Activated CD8-positive, alpha-beta memory T cell treated with anti-CD3 and anti-CD28 coated beads, Interleukin-2, amount 50 U/mL, for 1 hour (primary cell): ENCODE measurements around the gene NF2.

Experiments
- DNase-seq: peaks from one replicate; pipeline ENCODE4 v3.0.0-alpha.2; 2020; ENCODE audit errors: extremely low read depth

NF2 gene

DNA sequence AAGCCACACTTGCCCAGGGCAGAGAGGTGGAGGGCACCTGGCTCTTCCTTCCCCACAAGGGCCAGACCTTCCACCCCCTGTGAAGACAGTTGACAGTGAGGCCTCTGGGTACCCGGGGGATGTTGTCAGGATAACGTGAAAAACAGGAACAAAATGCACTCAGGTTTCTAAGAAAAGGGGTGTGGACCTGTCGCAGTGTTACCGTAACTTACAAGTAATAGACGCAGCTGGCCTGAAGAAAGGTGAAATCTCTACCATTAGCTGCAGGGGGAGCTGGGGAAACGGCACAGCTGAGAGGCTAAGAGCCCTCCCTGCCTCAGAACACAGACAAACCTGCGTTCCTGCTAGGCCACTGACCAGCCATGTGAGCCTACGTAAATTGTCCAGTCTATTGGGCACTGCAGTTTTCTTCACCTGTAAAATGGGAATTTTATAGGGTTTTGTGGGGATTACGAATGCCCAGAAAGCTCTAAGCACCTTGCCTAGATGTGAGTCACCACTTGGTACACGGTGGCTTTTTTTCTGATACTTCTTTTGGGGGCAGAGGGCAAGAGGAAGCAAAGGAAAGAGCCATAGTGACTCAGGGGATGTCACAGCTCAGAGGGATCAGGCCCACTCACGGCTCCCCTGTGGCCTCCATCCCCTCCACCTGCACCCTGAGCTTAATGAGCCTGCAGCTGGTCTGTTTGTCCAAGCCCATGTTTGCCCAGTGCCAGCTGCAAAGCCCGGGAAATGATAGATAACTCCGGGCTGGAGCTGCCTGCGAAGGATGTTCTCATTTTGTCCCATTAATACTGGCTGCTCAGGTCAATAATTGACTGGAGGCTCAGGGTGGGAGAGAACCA lies 97.9 kb downstream of the NF2 start:
- DNase-seq, result no peak

DNA sequence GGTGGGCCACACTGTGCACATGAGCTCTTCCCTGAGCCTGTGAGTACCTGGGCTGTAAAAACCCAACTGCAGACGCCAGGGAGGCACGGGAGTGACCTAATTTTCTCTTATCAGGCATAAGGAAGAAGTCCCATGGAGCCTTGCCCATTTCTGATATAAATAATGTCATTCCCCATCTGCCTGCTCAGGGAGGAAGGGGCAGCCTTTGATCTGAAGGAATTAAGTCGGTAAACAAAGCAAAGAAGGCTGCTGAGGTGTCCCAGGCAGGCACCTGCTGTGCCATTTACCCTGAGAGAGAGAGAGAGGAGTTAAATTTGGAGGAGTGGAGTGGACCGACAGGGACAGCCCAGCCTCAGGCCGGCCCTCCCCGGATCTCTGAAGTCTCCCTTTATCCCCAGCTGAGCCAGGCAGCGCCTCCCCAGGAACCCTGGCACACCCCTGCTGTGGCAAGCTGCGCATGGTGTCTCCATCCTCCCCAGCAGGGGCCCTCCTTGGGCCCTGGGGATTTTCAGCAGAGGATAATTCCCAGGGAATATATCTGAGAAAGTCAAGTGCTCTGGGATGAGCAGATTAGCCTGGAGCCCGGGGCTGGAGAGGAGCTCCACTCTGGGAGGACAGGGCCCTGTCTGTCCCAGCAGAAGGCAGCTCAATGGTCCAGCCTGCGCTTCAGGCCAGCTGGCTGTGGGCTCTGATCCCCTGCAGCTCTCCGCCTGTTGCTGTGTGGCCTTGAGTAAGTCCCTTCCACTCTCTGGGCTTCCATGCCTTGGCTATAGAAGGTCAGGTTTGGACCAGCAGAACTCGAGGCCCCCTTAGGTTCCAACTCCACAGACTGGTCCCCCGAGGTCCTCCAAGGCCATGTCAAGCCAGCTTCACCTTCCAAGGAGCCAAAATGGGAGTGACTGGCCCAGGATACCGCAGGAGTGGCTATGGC lies 98.8 kb downstream of the NF2 start:
- no peak for DNase-seq

DNA sequence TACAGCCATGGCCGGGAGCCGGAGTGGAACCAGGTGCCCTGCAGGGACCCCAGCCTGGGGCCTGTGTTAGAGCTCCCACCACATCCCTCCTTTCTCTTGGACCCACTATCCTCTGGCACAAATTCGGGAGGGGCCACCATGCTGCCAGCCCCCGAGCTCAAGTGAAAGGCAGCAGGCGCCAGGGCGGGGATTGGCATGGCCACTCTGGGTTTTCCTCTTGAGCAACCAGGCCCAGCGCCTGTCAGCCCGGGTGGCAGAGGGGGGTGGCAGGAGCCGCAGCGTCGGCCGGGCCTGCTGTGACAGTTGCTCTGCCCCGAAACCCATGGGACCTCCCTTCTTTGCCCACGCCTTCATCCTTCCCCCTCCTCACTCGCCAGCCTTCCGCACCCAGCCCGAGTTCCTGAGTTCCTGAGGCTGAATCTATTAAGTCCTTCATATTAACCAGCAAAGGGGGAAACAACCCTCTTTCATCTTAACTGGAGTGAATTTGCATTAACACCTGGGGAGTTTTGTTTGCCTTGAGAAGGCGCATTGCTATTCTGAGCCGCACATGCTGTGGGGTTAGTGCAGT lies 99.6 kb downstream of the NF2 start:
- no peak for DNase-seq

DNA sequence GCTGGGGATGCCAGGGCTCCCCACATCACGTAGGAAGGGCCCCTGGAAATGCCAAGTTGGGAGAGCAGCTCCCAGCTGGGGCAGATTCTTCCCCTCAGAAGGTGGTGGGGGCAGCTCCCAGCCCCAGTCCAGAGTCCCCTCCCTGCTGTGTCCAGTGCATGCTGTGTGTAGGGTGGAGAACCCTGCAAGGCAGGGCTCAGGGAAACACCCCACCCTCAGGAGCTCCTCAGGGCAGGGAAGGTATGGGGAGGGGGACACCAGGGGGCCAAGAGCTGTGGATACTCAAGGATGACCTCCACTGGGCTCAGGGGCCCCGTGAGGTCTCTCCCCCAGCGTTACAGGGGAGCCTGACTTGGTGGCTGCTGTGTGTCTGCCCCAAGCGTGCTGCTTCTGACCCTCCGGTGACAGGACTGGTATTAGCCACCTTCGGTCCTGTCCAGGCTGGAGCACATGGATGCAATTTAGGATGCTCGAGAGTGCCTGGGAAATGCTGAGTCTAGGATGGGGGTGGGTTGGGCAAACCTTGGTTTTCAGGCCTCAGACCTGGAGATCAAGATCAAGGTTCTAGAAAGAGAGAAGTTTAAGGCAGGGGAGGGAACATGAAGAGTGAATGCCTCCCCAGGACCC lies 100.2 kb downstream of the NF2 start:
- no peak for DNase-seq

DNA sequence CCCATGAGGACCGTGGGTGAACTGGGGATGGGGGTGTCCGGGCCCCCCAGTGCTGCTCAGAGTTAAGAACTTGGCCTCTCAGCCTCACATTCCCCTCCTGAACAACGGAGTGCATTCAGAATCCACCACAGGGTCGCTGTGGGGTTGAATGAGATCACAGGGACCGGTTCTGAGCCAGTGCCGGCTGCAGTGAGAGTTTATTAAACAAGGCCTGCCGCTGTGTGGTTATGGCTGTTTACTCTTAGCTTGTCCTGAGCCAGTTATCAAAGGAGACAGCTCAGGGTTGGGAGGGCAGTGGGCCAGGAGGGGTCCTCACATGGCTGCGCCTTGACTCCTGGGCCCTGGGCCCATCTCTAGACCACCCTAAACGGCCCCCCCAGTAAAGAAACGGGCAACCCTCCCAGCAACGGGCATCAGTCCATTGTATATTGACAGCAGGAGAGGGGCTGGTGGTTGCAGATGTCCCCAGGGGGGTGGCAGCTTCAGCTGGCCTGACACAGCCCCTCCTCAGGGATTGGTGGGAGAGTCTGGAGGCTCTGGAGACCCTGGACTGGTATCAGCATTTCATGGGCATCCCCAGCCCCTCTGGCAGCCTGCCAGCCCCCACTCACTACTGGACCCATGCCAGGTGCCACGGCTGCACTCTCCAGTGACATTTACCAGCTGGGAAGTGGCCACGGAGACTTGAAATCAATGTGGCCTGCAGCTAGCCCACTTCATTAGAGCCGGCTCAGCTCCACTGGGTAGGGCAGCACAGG lies 101.3 kb downstream of the NF2 start:
- no peak for DNase-seq

DNA sequence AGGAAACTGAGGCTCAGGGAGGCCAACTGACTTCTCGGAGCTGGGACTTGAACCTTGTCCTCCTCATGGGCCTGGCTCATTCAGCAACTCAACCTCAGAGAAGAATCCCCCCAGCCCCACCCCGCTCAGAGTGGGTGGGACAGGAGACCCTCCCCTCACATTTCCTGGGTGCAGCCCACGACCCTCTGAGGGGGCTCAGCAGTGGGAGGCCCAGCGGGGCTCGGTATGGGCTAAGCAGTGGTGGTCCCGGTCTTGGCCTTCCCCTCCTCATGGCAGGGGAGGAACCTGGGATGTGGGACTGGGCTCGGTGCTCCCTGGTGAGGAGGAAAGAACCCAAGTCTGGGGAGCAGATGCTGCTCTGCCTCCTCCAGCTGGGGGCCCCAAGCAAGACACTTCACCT lies 102.2 kb downstream of the NF2 start:
- DNase-seq, result no peak

DNA sequence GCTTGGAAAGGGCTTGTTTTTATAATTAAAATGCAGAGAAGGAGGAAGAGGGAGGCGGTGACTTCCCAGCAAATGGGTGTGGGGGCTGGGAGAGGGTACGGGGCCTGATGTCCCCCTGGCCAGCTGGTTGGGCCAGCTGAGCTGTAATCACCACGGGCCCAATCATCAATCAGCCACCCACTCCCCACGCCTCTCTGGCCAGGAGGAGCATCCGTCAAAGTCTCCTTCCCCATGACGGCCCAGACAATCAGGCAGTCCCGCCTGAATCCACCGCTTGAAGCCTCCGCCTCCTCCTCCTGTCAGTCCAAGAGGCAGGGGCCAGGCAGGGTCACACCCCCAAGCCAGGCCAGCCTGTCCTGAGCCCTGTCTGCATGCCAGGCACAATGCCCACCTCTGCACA lies 103.1 kb downstream of the NF2 start:
- DNase-seq, result no peak

DNA sequence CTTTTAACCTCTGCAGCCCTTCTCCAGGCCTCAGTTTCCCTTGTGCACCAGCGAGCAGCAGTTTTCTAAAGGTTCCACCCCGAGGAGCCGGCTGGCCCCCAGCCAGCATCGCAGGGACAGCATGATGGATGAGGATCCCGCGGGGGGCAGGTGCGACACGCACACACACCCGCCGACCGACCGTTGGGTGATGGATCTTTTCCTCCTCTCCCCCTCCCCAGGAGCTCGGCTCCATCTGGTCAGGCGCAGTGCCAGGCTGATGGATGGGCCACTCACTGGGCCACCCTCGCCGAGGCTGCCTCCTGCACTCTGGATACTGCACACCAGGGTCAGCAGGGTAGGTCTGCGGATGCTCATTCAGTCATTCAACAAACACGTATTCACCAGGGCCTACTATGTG lies 103.6 kb downstream of the NF2 start:
- no peak for DNase-seq

DNA sequence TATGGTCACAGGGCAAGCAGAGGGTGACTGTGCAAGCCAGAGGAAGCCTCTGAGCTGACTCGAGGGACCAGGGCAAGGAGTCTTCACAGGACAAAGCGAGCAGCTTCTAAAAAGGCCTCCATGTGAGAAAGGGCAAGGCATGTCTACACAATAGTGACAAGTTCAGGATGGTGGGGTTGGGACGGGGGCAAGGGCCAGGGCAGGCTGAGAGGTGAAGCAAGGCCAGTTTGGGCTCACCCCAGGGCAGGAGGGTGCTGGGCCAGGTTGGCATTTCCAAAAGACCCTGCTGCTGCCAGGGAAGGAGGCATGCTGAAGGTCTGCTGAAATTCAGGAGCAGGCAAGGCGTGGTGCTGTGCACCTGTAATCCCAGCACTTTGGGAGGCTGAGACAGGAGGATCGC lies 104.0 kb downstream of the NF2 start:
- no peak for DNase-seq

DNA sequence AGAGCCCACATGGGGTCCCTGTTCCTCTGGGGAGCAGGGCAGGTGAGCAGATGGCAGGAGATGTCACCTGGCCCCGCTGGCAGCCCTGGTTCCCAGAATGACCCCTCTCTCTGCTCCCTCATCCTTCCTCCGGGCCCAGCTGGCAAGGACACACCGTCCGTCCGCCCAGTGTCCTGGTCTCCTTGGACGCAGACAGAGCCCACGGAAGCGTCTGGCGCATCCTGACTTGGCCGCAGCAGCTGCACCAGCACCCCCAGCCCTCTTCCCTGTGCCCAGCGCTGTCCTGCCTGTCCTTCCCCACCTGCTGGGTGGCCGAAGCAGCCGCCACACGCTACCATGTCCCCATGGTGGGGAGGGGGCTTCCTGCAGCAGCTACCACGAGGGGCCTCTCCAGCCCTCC lies 106.8 kb downstream of the NF2 start:
- DNase-seq, result no peak

DNA sequence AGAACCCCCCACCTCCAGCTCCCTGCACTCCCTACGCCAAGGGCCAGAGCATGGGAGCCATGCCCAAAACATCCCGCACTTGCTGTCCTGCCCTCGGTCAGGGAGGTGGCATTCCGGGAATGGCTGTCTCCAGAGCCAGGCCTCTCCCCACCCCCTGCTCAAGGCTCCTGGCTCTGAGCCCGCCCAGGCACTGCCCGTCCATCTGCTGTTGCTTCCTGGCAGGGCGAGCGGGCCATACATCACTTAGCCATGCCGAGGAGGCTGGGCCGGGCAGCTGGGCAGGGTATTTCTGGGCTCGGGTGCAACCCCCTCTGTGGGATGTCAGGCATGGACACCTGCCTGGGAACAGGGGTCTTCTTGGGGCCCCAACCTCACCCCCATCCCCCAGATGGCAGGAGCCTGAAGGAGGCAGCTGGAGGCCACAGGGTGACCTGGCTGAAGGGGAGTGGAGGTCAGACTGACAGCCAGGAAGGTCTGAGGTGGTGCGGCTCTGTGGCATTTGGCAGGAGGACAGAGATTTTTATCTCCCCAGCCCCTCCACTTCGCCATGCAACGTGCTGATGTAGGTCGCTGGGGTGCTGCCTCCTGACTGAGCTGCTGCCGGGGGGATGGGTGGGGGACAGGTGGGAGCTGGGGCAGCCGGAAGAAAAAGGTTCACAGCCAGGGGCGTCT lies 107.6 kb downstream of the NF2 start:
- no peak for DNase-seq

DNA sequence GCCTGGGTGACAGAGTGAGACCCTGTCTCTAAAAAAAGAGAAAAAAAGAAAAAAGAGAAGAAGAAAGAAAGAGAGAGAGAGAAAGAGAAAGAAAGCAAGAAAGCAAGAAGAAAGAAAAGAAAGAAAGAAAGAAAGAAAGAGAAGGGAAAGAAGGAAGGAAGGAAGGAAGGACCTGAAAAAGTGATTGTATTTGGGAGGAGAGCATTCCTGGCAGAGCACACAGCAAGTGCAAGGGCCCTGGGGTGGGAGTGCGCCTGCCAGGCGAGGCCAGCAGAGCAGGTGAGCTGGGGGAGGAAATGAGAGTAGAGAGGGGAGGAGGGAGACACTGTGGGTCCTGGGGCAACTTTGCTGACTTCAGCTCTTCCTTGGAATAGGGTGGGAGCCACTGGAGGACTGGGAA lies 108.7 kb downstream of the NF2 start:
- no peak for DNase-seq

DNA sequence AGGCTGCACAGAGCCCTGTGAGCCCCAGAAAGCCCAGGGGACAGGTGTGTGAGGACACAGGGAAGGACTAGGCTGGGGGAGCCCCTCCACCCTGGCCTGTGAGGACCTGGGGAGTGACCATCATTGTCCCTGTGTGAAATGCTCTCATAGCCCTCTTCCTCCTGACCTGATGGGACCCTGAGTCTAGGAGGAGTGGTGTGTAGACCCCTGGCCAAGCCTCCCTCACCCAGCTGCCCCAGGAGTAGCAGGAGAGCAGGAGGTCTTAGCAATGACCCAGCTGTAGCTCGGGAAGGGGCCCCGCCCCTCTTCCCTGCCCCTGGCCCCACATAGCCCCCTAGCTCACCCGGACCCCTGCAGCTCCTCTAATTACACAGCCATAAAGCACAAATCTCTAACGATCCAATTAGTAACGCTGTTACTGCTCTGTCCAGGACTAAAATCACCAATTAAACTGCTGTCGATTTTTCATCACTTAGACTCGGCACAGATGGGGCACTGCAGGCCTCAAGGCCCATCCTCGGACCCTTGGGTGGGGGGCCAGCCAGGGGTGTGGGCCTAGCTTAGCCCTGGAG lies 109.8 kb downstream of the NF2 start:
- DNase-seq, result no peak

DNA sequence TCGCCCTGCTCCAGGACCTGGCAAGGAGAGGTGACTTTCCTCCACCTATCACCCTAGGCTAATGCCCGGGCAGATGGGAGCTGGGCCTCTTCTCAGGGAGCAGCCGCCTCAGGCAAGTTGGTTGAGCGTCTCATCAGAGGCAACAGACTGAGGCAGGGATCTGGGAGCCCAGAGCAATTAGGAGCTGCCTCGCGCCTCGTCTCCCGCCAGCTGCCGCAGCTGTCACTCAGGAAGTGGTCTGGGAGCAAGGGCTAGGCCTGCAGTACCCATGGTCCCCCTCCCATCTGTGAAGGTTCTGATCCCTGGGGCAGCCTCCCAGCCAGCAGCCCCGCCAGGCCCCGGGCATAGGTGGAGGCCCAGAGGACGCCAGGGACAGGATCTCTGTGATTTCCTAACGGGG lies 111.8 kb downstream of the NF2 start:
- no peak for DNase-seq

DNA sequence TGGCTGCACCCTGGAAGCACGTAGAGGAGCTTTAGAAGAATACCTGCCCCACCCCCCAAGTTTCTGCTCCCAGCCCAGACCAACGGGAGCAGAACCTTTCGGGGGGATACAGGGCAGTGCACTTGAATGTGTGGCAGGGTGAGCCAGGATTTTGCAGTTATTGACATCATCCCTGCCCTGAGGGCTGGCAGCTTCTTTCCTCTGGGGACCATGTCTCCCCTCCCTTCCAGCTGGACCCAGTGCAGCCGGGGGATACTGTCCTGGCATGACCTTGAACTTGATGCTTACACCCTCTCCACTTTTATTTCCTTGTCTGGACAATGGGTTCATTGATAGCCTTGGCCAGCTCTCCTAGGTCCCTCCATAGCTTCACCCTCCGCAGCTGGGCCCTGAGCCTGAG lies 112.3 kb downstream of the NF2 start:
- no peak for DNase-seq

DNA sequence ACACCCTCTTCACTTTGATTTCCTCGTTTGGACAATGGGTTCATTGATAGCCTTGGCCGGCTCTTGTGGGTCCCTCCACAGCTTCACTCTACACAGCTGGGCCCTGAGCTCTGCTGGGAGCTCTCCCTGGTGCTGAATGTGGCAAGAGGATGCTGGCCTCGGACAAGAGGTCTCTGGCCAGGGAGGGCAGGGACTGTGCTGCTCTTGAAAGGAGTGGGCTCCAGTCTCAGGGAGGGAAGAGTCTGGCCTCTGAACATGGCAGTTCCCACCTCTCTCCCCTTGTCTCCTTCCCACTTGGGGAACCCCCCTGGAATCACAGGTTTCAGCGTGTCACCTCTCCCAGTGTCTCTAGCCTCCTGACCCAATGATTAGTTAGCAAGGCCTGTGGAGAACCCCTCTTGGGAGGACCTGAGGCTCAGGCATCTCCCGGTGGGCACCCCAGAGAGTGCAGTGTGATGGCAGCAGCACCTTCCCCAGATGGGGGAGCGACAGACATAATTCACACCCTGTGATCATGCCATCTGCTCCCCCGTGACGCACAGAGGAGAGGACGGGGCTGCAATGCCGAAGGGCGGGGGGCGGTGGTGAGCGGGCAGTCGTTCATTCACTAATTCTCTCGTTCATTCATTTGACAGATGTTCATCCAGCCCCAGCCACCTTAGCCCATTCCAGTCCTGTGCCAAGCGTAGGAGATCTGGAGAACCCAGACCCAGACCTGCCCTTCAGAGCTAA lies 113.5 kb downstream of the NF2 start:
- no peak for DNase-seq

DNA sequence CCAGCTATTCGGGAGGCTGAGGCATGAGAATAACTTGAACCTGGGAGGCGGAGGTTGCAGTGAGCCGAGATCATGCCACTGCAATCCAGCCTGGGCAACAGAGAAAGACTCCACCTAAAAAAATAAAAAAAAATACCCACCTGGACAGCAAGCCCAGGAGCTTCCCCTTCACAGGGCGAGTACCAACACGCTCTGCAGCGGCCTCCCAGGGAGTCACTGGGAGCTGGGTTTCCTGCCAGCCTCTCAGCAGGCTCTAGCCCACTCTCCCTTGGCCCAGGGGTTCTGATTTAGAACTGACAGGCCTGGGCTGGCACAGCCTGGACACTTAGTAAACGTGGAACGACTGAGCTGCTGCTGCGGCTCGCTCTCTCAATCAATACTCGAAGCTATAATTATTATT lies 114.4 kb downstream of the NF2 start:
- no peak for DNase-seq

DNA sequence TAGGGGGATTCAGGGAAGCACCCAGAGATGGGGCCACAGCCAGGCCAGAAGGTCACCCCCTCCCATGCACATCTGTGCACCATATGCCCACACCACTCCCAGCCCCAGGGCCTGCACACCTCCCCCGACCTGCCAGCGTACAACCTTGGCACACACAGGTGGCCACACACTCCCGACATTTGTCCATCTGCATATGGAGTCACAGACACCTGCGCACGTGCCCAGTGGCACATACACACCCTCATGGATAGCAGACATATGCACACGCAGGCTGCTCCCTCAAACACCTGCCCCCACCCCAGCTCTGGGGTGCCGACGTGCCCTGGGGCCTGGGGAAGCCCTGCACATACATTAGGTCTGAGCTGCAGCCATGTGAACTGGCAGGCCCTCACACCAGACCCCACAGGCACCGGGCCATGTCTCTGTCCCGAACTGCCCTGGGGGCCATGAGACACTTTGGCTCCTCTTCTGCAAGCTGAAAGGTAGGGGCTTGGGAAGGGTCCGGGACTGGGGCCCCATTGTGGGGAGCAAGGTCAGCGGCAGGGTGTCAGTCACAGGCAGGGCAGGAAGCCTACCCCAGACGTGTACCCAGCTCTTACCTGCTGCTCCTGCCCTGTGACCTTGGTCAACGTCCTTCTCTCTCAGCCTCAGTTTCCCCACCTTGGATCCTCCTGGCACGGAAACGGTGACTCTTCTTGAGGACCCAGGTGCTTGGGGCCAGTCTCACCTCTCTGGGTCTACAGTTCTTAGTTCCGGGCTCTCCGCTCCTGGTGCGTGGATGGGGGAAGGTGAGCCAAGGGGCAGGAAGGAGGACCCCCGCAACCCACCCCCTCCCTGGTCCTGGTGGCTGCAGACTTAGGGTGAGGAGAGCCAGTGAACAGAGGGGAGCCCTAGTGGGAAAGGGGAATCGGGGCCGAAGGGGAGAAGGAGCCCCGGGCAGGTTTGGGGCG lies 115.8 kb downstream of the NF2 start:
- no peak for DNase-seq
